ENCODE measurements around the gene GARRE1. TPM values are rescaled to one million over a fixed set of nuclear protein-coding genes. Genes with fewer than 3 reads are reported as not detected.

Gene GARRE1
- total and polyA plus RNA-seq, 2 experiments from 2014 or later, result 16.0 to 20.0 TPM

GRCh38 chr19:34237283-34237682 lies 17.1 kb upstream of the GARRE1 start:
- Histone ChIP-seq H3K36me3 (ENCODE audit: insufficient read depth) (no peaks in the 10 kb centered on the region), H3K4me1 (ENCODE audit: insufficient read depth) (peaks cover 23% of the 10 kb centered on the region), H2AFZ (no peak overlapping the region), H3F3A (replicated peaks; ENCODE audit: low read depth) (peaks cover 20% of the 10 kb centered on the region; the same call in 1 of the 2 replicates), H3K27me3 (ENCODE audit: insufficient read depth) (no peaks in the 10 kb centered on the region), H3K79me2 (replicated peaks; ENCODE audit: insufficient read depth) (no peaks in the 10 kb centered on the region), H3K4me2 (0 out of 2 replicates have a peak overlapping the region, but pooled peaks have one; percentile 3), H3K27ac (ENCODE audit: low read depth) (peak overlapping the region; percentile 41; the same call in 1 of the 2 replicates), H3K4me3 (no peak overlapping the region), H4K20me1 (replicated peaks; ENCODE audit: insufficient read depth) (no peaks in the 10 kb centered on the region; the same call in none of the 2 replicates), H3K9me2 (ENCODE audit: insufficient read depth) (no peaks in the 10 kb centered on the region)
- H3K36me3 Mint-ChIP-seq (ENCODE audit: low read depth), result peaks cover 5% of the 10 kb centered on the region; the same call in 2 of the 3 replicates
- H3K27me3 Mint-ChIP-seq (ENCODE audit: insufficient read depth, low read depth, poor library complexity), result peaks cover 9% of the 10 kb centered on the region
- peaks cover 18% of the 10 kb centered on the region for H3K4me1 Mint-ChIP-seq
- H3K4me3 Mint-ChIP-seq, result peak overlapping the region; percentile 3; the same call in 1 of the 3 replicates
- ATAC-seq (peak; percentile 20; the same call in 2 of the 3 replicates), DNase-seq (ENCODE audit: low spot score) (no peak)
- no peaks in the 10 kb centered on the region; the same call in 2 of the 3 replicates for H3K9me3 Mint-ChIP-seq
- TF ChIP-seq, protein P1, sequence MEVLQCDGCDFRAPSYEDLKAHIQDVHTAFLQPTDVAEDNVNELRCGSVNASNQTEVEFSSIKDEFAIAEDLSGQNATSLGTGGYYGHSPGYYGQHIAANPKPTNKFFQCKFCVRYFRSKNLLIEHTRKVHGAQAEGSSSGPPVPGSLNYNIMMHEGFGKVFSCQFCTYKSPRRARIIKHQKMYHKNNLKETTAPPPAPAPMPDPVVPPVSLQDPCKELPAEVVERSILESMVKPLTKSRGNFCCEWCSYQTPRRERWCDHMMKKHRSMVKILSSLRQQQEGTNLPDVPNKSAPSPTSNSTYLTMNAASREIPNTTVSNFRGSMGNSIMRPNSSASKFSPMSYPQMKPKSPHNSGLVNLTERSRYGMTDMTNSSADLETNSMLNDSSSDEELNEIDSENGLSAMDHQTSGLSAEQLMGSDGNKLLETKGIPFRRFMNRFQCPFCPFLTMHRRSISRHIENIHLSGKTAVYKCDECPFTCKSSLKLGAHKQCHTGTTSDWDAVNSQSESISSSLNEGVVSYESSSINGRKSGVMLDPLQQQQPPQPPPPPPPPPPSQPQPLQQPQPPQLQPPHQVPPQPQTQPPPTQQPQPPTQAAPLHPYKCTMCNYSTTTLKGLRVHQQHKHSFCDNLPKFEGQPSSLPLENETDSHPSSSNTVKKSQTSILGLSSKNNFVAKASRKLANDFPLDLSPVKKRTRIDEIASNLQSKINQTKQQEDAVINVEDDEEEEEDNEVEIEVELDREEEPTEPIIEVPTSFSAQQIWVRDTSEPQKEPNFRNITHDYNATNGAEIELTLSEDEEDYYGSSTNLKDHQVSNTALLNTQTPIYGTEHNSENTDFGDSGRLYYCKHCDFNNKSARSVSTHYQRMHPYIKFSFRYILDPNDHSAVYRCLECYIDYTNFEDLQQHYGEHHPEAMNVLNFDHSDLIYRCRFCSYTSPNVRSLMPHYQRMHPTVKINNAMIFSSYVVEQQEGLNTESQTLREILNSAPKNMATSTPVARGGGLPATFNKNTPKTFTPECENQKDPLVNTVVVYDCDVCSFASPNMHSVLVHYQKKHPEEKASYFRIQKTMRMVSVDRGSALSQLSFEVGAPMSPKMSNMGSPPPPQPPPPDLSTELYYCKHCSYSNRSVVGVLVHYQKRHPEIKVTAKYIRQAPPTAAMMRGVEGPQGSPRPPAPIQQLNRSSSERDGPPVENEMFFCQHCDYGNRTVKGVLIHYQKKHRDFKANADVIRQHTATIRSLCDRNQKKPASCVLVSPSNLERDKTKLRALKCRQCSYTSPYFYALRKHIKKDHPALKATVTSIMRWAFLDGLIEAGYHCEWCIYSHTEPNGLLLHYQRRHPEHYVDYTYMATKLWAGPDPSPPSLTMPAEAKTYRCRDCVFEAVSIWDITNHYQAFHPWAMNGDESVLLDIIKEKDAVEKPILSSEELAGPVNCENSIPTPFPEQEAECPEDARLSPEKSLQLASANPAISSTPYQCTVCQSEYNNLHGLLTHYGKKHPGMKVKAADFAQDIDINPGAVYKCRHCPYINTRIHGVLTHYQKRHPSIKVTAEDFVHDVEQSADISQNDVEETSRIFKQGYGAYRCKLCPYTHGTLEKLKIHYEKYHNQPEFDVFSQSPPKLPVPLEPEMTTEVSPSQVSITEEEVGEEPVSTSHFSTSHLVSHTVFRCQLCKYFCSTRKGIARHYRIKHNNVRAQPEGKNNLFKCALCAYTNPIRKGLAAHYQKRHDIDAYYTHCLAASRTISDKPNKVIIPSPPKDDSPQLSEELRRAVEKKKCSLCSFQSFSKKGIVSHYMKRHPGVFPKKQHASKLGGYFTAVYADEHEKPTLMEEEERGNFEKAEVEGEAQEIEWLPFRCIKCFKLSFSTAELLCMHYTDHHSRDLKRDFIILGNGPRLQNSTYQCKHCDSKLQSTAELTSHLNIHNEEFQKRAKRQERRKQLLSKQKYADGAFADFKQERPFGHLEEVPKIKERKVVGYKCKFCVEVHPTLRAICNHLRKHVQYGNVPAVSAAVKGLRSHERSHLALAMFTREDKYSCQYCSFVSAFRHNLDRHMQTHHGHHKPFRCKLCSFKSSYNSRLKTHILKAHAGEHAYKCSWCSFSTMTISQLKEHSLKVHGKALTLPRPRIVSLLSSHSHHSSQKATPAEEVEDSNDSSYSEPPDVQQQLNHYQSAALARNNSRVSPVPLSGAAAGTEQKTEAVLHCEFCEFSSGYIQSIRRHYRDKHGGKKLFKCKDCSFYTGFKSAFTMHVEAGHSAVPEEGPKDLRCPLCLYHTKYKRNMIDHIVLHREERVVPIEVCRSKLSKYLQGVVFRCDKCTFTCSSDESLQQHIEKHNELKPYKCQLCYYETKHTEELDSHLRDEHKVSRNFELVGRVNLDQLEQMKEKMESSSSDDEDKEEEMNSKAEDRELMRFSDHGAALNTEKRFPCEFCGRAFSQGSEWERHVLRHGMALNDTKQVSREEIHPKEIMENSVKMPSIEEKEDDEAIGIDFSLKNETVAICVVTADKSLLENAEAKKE (CRISPR knock-in tag; IDR thresholded peaks at IDR 0.05), result peak; percentile 73
- TF ChIP-seq EZH2 (IDR thresholded peaks at IDR 0.05; ENCODE audit: low read depth, unreplicated experiment), result no peak
- peak overlapping the region; percentile 31 for H3K27ac Mint-ChIP-seq

GRCh38 chr19:34237939-34238338 lies 16.4 kb upstream of the GARRE1 start:
- DNase-seq (ENCODE audit: low spot score), result no peak
- H3K79me2 ChIP-seq (replicated peaks; ENCODE audit: insufficient read depth), result no peaks in the 10 kb centered on the region
- peaks cover 15% of the 10 kb centered on the region; the same call in 1 of the 2 replicates for H3F3A ChIP-seq (replicated peaks; ENCODE audit: low read depth)
- 0 out of 2 replicates have a peak overlapping the region, but pooled peaks have one; percentile 3 for H3K4me2 ChIP-seq
- ATAC-seq, result no peak
- no peaks in the 10 kb centered on the region; the same call in none of the 2 replicates for H4K20me1 ChIP-seq (replicated peaks; ENCODE audit: insufficient read depth)
- H3K36me3 ChIP-seq (ENCODE audit: insufficient read depth), result no peaks in the 10 kb centered on the region
- H3K4me3 ChIP-seq, result no peak overlapping the region
- no peaks in the 10 kb centered on the region for H3K9me2 ChIP-seq (ENCODE audit: insufficient read depth)
- peaks cover 5% of the 10 kb centered on the region; the same call in 1 of the 3 replicates for H3K36me3 Mint-ChIP-seq (ENCODE audit: low read depth)
- H3K4me3 Mint-ChIP-seq, result no peak overlapping the region
- H3K9me3 Mint-ChIP-seq, result no peaks in the 10 kb centered on the region; the same call in 2 of the 3 replicates
- H3K27ac ChIP-seq (ENCODE audit: low read depth), result peak overlapping the region; percentile 41; the same call in 1 of the 2 replicates
- no peak overlapping the region for H2AFZ ChIP-seq
- no peaks in the 10 kb centered on the region for H3K27me3 ChIP-seq (ENCODE audit: insufficient read depth)
- peaks cover 9% of the 10 kb centered on the region for H3K27me3 Mint-ChIP-seq (ENCODE audit: insufficient read depth, low read depth, poor library complexity)
- peaks cover 16% of the 10 kb centered on the region for H3K4me1 Mint-ChIP-seq
- no peak overlapping the region for H3K27ac Mint-ChIP-seq
- H3K4me1 ChIP-seq (ENCODE audit: insufficient read depth), result peaks cover 18% of the 10 kb centered on the region
- no peak for TF ChIP-seq JUNB (IDR thresholded peaks at IDR 0.05; ENCODE audit: unreplicated experiment)
- no peak for TF ChIP-seq POLR2AphosphoS5 (IDR thresholded peaks at IDR 0.05; ENCODE audit: low read depth)
- TF ChIP-seq STAT1 (IDR thresholded peaks at IDR 0.05; ENCODE audit: unreplicated experiment), result no peak
- TF ChIP-seq CREB1 (CRISPR knock-in tag; IDR thresholded peaks at IDR 0.05; ENCODE audit: low read depth), result no peak
- TF ChIP-seq, protein P1 (CRISPR knock-in tag; IDR thresholded peaks at IDR 0.05), result no peak

Measured in GM23338 (cell line).